Measurements from ENCODE around the gene RPL36A.

Gene RPL36A

GRCh38 chrX:101365301-101365795 is 25.5 kb upstream of the RPL36A start:
- no peak for TF ChIP-seq Cebpa-rat (IDR thresholded peaks at IDR 0.05)
- Histone ChIP-seq H3K9me3 (no peaks in the 10 kb centered on the region), H3K4me3 (no peak overlapping the region), H3K27ac (0 out of 2 replicates have a peak overlapping the region, but pooled peaks have one; percentile 12), H3K36me3 (peaks cover 77% of the 10 kb centered on the region), H3K27me3 (no peaks in the 10 kb centered on the region), H3K4me1 (peaks cover 63% of the 10 kb centered on the region), H4K20me1 (no peaks in the 10 kb centered on the region), H3K9ac (no peak overlapping the region), H3K4me2 (no peak overlapping the region)

- H3K27ac ChIP-seq: peak overlapping the region; percentile 85
- TF ChIP-seq Cebpa-rat (IDR thresholded peaks at IDR 0.05): no peak
- H3K4me2 ChIP-seq: peak overlapping the region; percentile 80
- peaks cover 46% of the 10 kb centered on the region for H3K36me3 ChIP-seq
- H3K27me3 ChIP-seq: no peaks in the 10 kb centered on the region
- H4K20me1 ChIP-seq: no peaks in the 10 kb centered on the region
- H3K4me3 ChIP-seq: peak overlapping the region; percentile 36; the same call in 1 of the 2 replicates
- peaks cover 93% of the 10 kb centered on the region for H3K4me1 ChIP-seq
- peak overlapping the region; percentile 54; the same call in 1 of the 2 replicates for H3K9ac ChIP-seq
- no peaks in the 10 kb centered on the region for H3K9me3 ChIP-seq
Observed at GRCh38 chrX:101368800-101369199, 22.0 kb upstream of the RPL36A start.

- no peaks in the 10 kb centered on the region; the same call in 1 of the 2 replicates for H3K9me3 ChIP-seq
- H4K20me1 ChIP-seq: no peaks in the 10 kb centered on the region
- peaks cover 88% of the 10 kb centered on the region for H3K4me1 ChIP-seq
- no peaks in the 10 kb centered on the region for H3K27me3 ChIP-seq
- peaks cover 49% of the 10 kb centered on the region for H3K36me3 ChIP-seq
- peak overlapping the region; percentile 85 for H3K27ac ChIP-seq
- peak overlapping the region; percentile 36 for H3K4me3 ChIP-seq
- TF ChIP-seq Cebpa-rat (IDR thresholded peaks at IDR 0.05): no peak
- peak overlapping the region; percentile 68 for H3K9ac ChIP-seq
- peak overlapping the region; percentile 80 for H3K4me2 ChIP-seq
Observed at GRCh38 chrX:101369687-101370086, 21.1 kb upstream of the RPL36A start.

- Histone ChIP-seq H3K36me3 (peaks cover 46% of the 10 kb centered on the region), H3K27me3 (no peaks in the 10 kb centered on the region), H3K4me3 (peak overlapping the region; percentile 43), H3K4me2 (peak overlapping the region; percentile 80), H3K9ac (peak overlapping the region; percentile 68), H3K9me3 (no peaks in the 10 kb centered on the region; the same call in 1 of the 2 replicates), H4K20me1 (no peaks in the 10 kb centered on the region), H3K4me1 (peaks cover 89% of the 10 kb centered on the region), H3K27ac (peak overlapping the region; percentile 85)
- no peak for TF ChIP-seq Cebpa-rat (IDR thresholded peaks at IDR 0.05)
Observed at GRCh38 chrX:101370888-101371504, 19.8 kb upstream of the RPL36A start.

GRCh38 chrX:101377547-101377946 is 13.3 kb upstream of the RPL36A start:
- Histone ChIP-seq H3K4me2 (peak overlapping the region; percentile 67), H3K9me3 (no peaks in the 10 kb centered on the region; the same call in 1 of the 2 replicates), H3K27ac (peak overlapping the region; percentile 71), H3K27me3 (no peaks in the 10 kb centered on the region), H3K36me3 (peaks cover 43% of the 10 kb centered on the region), H3K9ac (no peak overlapping the region), H3K4me1 (peaks cover 74% of the 10 kb centered on the region), H4K20me1 (no peaks in the 10 kb centered on the region), H3K4me3 (no peak overlapping the region)
- TF ChIP-seq Cebpa-rat (IDR thresholded peaks at IDR 0.05): no peak

- H3K27ac ChIP-seq: peak overlapping the region; percentile 55
- no peak for TF ChIP-seq Cebpa-rat (IDR thresholded peaks at IDR 0.05)
- peak overlapping the region; percentile 79 for H3K4me2 ChIP-seq
- peaks cover 8% of the 10 kb centered on the region; the same call in 1 of the 2 replicates for H3K36me3 ChIP-seq
- H3K9me3 ChIP-seq: no peaks in the 10 kb centered on the region
- H4K20me1 ChIP-seq: no peaks in the 10 kb centered on the region
- H3K4me1 ChIP-seq: peaks cover 64% of the 10 kb centered on the region
- peak overlapping the region; percentile 87; the same call in 1 of the 2 replicates for H3K9ac ChIP-seq
- peak overlapping the region; percentile 72 for H3K4me3 ChIP-seq
- H3K27me3 ChIP-seq: no peaks in the 10 kb centered on the region
Observed at GRCh38 chrX:101383679-101384205, 7.1 kb upstream of the RPL36A start.

- no peaks in the 10 kb centered on the region for H4K20me1 ChIP-seq
- no peaks in the 10 kb centered on the region; the same call in 1 of the 2 replicates for H3K36me3 ChIP-seq
- H3K4me1 ChIP-seq: peaks cover 52% of the 10 kb centered on the region
- no peak for TF ChIP-seq Cebpa-rat (IDR thresholded peaks at IDR 0.05)
- no peaks in the 10 kb centered on the region for H3K9me3 ChIP-seq
- peak overlapping the region; percentile 72 for H3K4me3 ChIP-seq
- peak overlapping the region; percentile 79 for H3K4me2 ChIP-seq
- no peaks in the 10 kb centered on the region for H3K27me3 ChIP-seq
- peak overlapping the region; percentile 80 for H3K27ac ChIP-seq
- H3K9ac ChIP-seq: peak overlapping the region; percentile 87
Observed at GRCh38 chrX:101385026-101385684, 5.7 kb upstream of the RPL36A start.

GRCh38 chrX:101385795-101386541 is 4.8 kb upstream of the RPL36A start, which contains the start of gene BTK:
Gene BTK, minus strand, starts transcription at chrX:101386191. Its CDS starts 10,907 bp downstream, at chrX:101375284.
- H3K9me3 ChIP-seq: no peaks in the 10 kb centered on the region
- H3K36me3 ChIP-seq: no peaks in the 10 kb centered on the region; the same call in 1 of the 2 replicates
- H3K4me3 ChIP-seq: peak within 1 kb of the TSS; percentile 72
- H3K27me3 ChIP-seq: no peaks in the 10 kb centered on the region
- peak within 1 kb of the TSS; percentile 87 for H3K9ac ChIP-seq
- peak within 1 kb of the TSS; percentile 80 for H3K27ac ChIP-seq
- TF ChIP-seq Cebpa-rat (IDR thresholded peaks at IDR 0.05): no peak
- H3K4me1 ChIP-seq: peaks cover 55% of the 10 kb centered on the region
- H3K4me2 ChIP-seq: peak within 1 kb of the TSS; percentile 79
- H4K20me1 ChIP-seq: no peaks in the 10 kb centered on the region

- peaks cover 55% of the 10 kb centered on the region for H3K4me1 ChIP-seq
- H3K4me3 ChIP-seq: peak overlapping the region; percentile 72
- peak overlapping the region; percentile 80 for H3K27ac ChIP-seq
- H3K9ac ChIP-seq: peak overlapping the region; percentile 87
- no peaks in the 10 kb centered on the region for H4K20me1 ChIP-seq
- H3K36me3 ChIP-seq: no peaks in the 10 kb centered on the region
- no peaks in the 10 kb centered on the region for H3K9me3 ChIP-seq
- H3K4me2 ChIP-seq: peak overlapping the region; percentile 79
- no peaks in the 10 kb centered on the region for H3K27me3 ChIP-seq
- TF ChIP-seq Cebpa-rat (IDR thresholded peaks at IDR 0.05): no peak
Observed at GRCh38 chrX:101386542-101386885, 4.3 kb upstream of the RPL36A start.

Measured in BLaER1 (cell line).